ENCODE results near the gene RGS8. TPM values are rescaled to one million over a fixed set of nuclear protein-coding genes. Genes with fewer than 3 reads are reported as not detected.

RGS8 gene
- total RNA-seq, 2 experiments from 2014 or later: not detected

DNA sequence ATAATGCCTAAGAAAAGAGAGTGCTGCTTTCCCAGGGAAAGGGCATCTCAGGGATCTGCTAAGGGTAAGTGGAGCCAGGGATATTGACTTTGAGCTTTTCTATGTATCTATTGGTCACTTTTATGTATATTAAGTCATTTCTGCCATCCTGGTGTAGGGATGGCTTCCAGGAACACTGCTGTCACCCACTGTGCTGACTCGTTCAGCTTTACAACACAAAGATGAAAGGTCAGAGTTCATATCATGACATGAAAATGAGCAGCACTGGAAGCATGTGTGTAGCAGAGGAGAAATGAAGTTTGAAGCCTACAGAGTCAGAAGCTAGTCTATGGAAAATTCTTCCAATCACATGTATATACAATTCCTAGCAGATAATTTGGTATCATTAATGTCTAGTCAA, 37.1 kb upstream of the RGS8 start:
- Mint-ChIP-seq H3K9me3 (no peaks in the 10 kb centered on the region), H3K4me3 (no peak overlapping the region), H3K4me1 (ENCODE audit: low read depth) (peaks cover 11% of the 10 kb centered on the region), H3K27me3 (peaks cover 4% of the 10 kb centered on the region), H3K36me3 (ENCODE audit: low read depth) (no peaks in the 10 kb centered on the region), H3K27ac (no peak overlapping the region)
- ChIA-PET POLR2A (no interaction called here), CTCF (no interaction called here)
- H3K36me3 ChIP-seq (ENCODE audit: insufficient read depth, low read length): no peaks in the 10 kb centered on the region
- DNase-seq (no peak), ATAC-seq (ENCODE audit: poor library complexity) (no peak)
- intact Hi-C loops (cut with DNase I, micrococcal nuclease): no loop called here
- H3K9me3 ChIP-seq (ENCODE audit: control insufficient read depth in 1 of 2, insufficient read depth in 1 of 2, low read length in 2 of 2): no peaks in the 10 kb centered on the region
- no peak for TF ChIP-seq CTCF (IDR thresholded peaks at IDR 0.05)
- H3K27me3 ChIP-seq (ENCODE audit: control insufficient read depth in 1 of 2, insufficient read depth in 2 of 2, low read length in 2 of 2): no peaks in the 10 kb centered on the region
- peaks cover 3% of the 10 kb centered on the region for H3K4me1 ChIP-seq (ENCODE audit: insufficient read depth, low read length)
- no peak overlapping the region for H3K4me3 ChIP-seq (ENCODE audit: low read length)
- H3K27ac ChIP-seq (ENCODE audit: low read depth in 1 of 2, low read length in 2 of 2): no peak overlapping the region

DNA sequence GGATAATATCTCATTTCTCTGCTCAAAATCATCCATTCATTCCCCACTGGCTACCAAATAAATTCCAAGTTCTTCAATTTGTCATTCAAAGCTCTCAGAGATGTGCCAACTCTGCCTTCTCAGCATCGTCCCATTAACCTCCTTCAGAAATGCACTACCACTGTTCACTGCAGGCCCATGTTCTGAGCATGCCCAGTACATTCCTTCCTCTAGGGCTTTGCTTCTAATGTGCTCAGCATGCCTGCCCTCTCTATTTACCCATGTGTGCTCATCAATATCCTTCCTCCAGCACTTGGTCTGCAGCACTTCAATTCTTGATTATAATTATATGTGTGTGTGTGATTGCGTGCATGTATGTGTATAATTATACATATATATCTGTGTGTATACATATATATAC, 36.1 kb upstream of the RGS8 start:
- Histone ChIP-seq H3K9me3 (ENCODE audit: control insufficient read depth in 1 of 2, insufficient read depth in 1 of 2, low read length in 2 of 2) (no peaks in the 10 kb centered on the region), H3K27me3 (ENCODE audit: control insufficient read depth in 1 of 2, insufficient read depth in 2 of 2, low read length in 2 of 2) (no peaks in the 10 kb centered on the region), H3K36me3 (ENCODE audit: insufficient read depth, low read length) (no peaks in the 10 kb centered on the region), H3K4me3 (ENCODE audit: low read length) (no peak overlapping the region), H3K27ac (ENCODE audit: low read depth in 1 of 2, low read length in 2 of 2) (no peak overlapping the region), H3K4me1 (ENCODE audit: insufficient read depth, low read length) (peaks cover 4% of the 10 kb centered on the region)
- ChIA-PET CTCF (no interaction called here), POLR2A (no interaction called here)
- no peaks in the 10 kb centered on the region for H3K9me3 Mint-ChIP-seq
- H3K27me3 Mint-ChIP-seq: peaks cover 4% of the 10 kb centered on the region
- H3K36me3 Mint-ChIP-seq (ENCODE audit: low read depth): no peaks in the 10 kb centered on the region
- intact Hi-C loops (cut with DNase I, micrococcal nuclease): no loop called here
- ATAC-seq (ENCODE audit: poor library complexity) (no peak), DNase-seq (no peak)
- H3K27ac Mint-ChIP-seq: no peak overlapping the region
- H3K4me1 Mint-ChIP-seq (ENCODE audit: low read depth): peaks cover 11% of the 10 kb centered on the region
- no peak overlapping the region for H3K4me3 Mint-ChIP-seq
- no peak for TF ChIP-seq CTCF (IDR thresholded peaks at IDR 0.05)

DNA sequence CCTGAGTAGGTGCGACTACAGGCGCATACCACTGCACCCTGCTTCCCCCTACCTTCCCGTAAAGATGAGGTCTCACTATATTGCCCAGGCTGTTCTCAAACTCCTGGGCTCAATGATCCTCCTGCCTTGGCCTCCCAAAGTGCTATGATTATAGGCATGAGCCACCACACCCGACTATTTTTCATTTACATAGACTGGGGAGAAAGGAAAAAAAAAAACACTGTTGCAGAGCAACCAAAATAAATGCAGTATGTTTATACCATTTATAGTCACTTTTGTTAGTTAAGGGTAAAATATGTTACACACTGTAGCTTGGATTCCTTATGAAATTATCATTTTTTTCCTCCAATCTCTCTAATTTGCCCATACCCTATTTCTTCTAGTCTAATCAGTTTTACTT, 35.2 kb upstream of the RGS8 start:
- no peak overlapping the region for H3K4me3 Mint-ChIP-seq
- intact Hi-C loops (cut with DNase I, micrococcal nuclease): no loop called here
- no peak overlapping the region for H3K4me3 ChIP-seq (ENCODE audit: low read length)
- peaks cover 4% of the 10 kb centered on the region for H3K4me1 ChIP-seq (ENCODE audit: insufficient read depth, low read length)
- no peak overlapping the region for H3K27ac ChIP-seq (ENCODE audit: low read depth in 1 of 2, low read length in 2 of 2)
- no peaks in the 10 kb centered on the region for H3K36me3 ChIP-seq (ENCODE audit: insufficient read depth, low read length)
- DNase-seq (no peak), ATAC-seq (ENCODE audit: poor library complexity) (no peak)
- ChIA-PET POLR2A (no interaction called here), CTCF (no interaction called here)
- no peaks in the 10 kb centered on the region for H3K9me3 ChIP-seq (ENCODE audit: control insufficient read depth in 1 of 2, insufficient read depth in 1 of 2, low read length in 2 of 2)
- H3K27me3 ChIP-seq (ENCODE audit: control insufficient read depth in 1 of 2, insufficient read depth in 2 of 2, low read length in 2 of 2): no peaks in the 10 kb centered on the region
- no peak overlapping the region for H3K27ac Mint-ChIP-seq
- peaks cover 4% of the 10 kb centered on the region for H3K27me3 Mint-ChIP-seq
- no peak for TF ChIP-seq CTCF (IDR thresholded peaks at IDR 0.05)
- H3K36me3 Mint-ChIP-seq (ENCODE audit: low read depth): no peaks in the 10 kb centered on the region
- peaks cover 11% of the 10 kb centered on the region for H3K4me1 Mint-ChIP-seq (ENCODE audit: low read depth)
- no peaks in the 10 kb centered on the region for H3K9me3 Mint-ChIP-seq

Measured in CD4-positive, alpha-beta T cell (primary cell).